Measurements from ENCODE around the gene PLCB1.

PLCB1 gene

DNA sequence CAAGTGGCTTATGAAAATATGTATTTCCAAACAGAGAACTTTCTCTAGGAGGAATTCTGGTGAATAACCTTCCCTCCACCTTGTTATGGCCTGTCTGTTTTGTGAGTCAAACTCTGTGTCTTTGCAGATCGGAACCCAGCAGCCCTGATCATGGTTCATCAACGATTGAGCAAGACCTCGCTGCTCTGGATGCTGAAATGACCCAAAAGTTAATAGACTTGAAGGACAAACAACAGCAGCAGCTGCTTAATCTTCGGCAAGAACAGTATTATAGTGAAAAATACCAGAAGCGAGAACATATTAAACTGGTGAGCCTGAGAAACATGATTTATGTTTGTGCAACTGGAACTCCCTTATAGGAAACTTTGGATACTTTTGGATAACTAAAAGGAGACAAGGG lies 642.3 kb downstream of the PLCB1 start:
- no peak overlapping the region for H3K4me3 ChIP-seq (IDR thresholded peaks at IDR 0.05; ENCODE audit: insufficient read depth, low read depth, low read length)
- H3K36me3 ChIP-seq (ENCODE audit: insufficient read depth), result no peaks in the 10 kb centered on the region
- H3K4me2 ChIP-seq, result no peak overlapping the region
- no peaks in the 10 kb centered on the region for H3K4me1 ChIP-seq (ENCODE audit: low read depth, poor library complexity, severe bottlenecking)
- TF ChIP-seq, protein P1, sequence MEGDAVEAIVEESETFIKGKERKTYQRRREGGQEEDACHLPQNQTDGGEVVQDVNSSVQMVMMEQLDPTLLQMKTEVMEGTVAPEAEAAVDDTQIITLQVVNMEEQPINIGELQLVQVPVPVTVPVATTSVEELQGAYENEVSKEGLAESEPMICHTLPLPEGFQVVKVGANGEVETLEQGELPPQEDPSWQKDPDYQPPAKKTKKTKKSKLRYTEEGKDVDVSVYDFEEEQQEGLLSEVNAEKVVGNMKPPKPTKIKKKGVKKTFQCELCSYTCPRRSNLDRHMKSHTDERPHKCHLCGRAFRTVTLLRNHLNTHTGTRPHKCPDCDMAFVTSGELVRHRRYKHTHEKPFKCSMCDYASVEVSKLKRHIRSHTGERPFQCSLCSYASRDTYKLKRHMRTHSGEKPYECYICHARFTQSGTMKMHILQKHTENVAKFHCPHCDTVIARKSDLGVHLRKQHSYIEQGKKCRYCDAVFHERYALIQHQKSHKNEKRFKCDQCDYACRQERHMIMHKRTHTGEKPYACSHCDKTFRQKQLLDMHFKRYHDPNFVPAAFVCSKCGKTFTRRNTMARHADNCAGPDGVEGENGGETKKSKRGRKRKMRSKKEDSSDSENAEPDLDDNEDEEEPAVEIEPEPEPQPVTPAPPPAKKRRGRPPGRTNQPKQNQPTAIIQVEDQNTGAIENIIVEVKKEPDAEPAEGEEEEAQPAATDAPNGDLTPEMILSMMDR (conservative IDR thresholded peaks at IDR 0.05; ENCODE audit: low read depth, low read length), result no peak
- no peaks in the 10 kb centered on the region for H3K27me3 ChIP-seq (ENCODE audit: insufficient read depth, low read depth)
- no peaks in the 10 kb centered on the region for H4K20me1 ChIP-seq (ENCODE audit: insufficient read depth)
- H3K79me2 ChIP-seq (ENCODE audit: insufficient read depth, low read depth), result no peaks in the 10 kb centered on the region
- no peak overlapping the region for H2AFZ ChIP-seq (ENCODE audit: low read depth)
- no peak overlapping the region for H3K27ac ChIP-seq
- no peak overlapping the region for H3K9ac ChIP-seq

DNA sequence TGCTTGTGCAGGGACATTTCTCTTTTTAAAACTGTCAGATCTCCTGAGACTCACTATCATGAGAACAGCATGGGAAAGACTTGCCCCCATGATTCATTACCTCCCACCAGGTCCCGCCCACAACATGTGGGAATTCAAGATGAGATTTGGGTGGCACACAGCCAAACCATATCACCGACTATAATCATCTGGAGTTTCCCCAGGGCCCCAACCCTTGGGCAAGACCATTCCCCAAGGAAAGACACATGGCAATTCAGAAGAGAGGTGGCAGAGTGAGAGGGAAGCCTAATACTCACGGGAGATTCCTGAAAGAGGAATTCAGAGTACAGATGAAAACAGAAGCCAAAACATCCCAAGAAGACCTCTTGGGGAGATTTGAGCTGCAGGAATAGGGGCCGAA lies 645.8 kb downstream of the PLCB1 start:
- Histone ChIP-seq H2AFZ (ENCODE audit: low read depth) (no peak overlapping the region), H3K9ac (no peak overlapping the region), H3K27ac (no peak overlapping the region)

GRCh38 chr20:8778387-8778786 lies 646.3 kb downstream of the PLCB1 start:
- H3K27ac ChIP-seq, result no peak overlapping the region
- no peaks in the 10 kb centered on the region for H3K79me2 ChIP-seq (ENCODE audit: insufficient read depth, low read depth)
- no peaks in the 10 kb centered on the region for H3K27me3 ChIP-seq (ENCODE audit: insufficient read depth, low read depth)
- TF ChIP-seq, protein P1 (conservative IDR thresholded peaks at IDR 0.05; ENCODE audit: low read depth, low read length), result no peak
- H3K9ac ChIP-seq, result no peak overlapping the region
- no peak overlapping the region for H3K4me2 ChIP-seq
- H3K4me3 ChIP-seq (IDR thresholded peaks at IDR 0.05; ENCODE audit: insufficient read depth, low read depth, low read length), result no peak overlapping the region
- H2AFZ ChIP-seq (ENCODE audit: low read depth), result no peak overlapping the region
- no peaks in the 10 kb centered on the region for H3K36me3 ChIP-seq (ENCODE audit: insufficient read depth)
- H3K4me1 ChIP-seq (ENCODE audit: low read depth, poor library complexity, severe bottlenecking), result no peaks in the 10 kb centered on the region
- no peaks in the 10 kb centered on the region for H4K20me1 ChIP-seq (ENCODE audit: insufficient read depth)

More for the DNA sequence above, 645.8 kb downstream of the PLCB1 start:
- Histone ChIP-seq H4K20me1 (ENCODE audit: insufficient read depth) (no peaks in the 10 kb centered on the region), H3K79me2 (ENCODE audit: insufficient read depth, low read depth) (no peaks in the 10 kb centered on the region), H3K4me3 (IDR thresholded peaks at IDR 0.05; ENCODE audit: insufficient read depth, low read depth, low read length) (no peak overlapping the region), H3K4me2 (no peak overlapping the region), H3K36me3 (ENCODE audit: insufficient read depth) (no peaks in the 10 kb centered on the region), H3K27me3 (ENCODE audit: insufficient read depth, low read depth) (no peaks in the 10 kb centered on the region), H3K4me1 (ENCODE audit: low read depth, poor library complexity, severe bottlenecking) (no peaks in the 10 kb centered on the region)
- TF ChIP-seq, protein P1 (conservative IDR thresholded peaks at IDR 0.05; ENCODE audit: low read depth, low read length), result no peak

- Histone ChIP-seq H3K27ac (no peak overlapping the region), H2AFZ (ENCODE audit: low read depth) (no peak overlapping the region), H4K20me1 (ENCODE audit: insufficient read depth) (no peaks in the 10 kb centered on the region), H3K79me2 (ENCODE audit: insufficient read depth, low read depth) (no peaks in the 10 kb centered on the region), H3K4me2 (no peak overlapping the region), H3K27me3 (ENCODE audit: insufficient read depth, low read depth) (no peaks in the 10 kb centered on the region), H3K4me1 (ENCODE audit: low read depth, poor library complexity, severe bottlenecking) (no peaks in the 10 kb centered on the region), H3K36me3 (ENCODE audit: insufficient read depth) (no peaks in the 10 kb centered on the region), H3K9ac (no peak overlapping the region), H3K4me3 (IDR thresholded peaks at IDR 0.05; ENCODE audit: insufficient read depth, low read depth, low read length) (no peak overlapping the region)
- TF ChIP-seq, protein P1 (conservative IDR thresholded peaks at IDR 0.05; ENCODE audit: low read depth, low read length), result no peak
Measured at GRCh38 chr20:8780915-8781314, 648.8 kb downstream of the PLCB1 start.

All from KMS-11 (cell line).